A673 (cell line): ENCODE measurements around the gene ZNF678. TPM values are rescaled to one million over a fixed set of nuclear protein-coding genes. Genes with fewer than 3 reads are reported as not detected.

ENCODE experiments used
- BruUV-seq: library from RNA; stranded (reverse); fragments of 400-500 nt; replicated peaks from 2 replicates; lab custom pipeline; 2021; lab: Mats Ljungman, UMichigan
- CTCF ChIA-PET: fragments of 300-600 bp; sonication (Branson Sonifier 250); formaldehyde crosslinking; loops from one replicate; lab custom pipeline; 2022; ENCODE audit warnings: antibody characterized with exemption; lab: Charles Lee
- POLR2A ChIA-PET: fragments of 300-600 bp; sonication (Branson Sonifier 250); formaldehyde crosslinking; loops from one replicate; lab custom pipeline; 2022; ENCODE audit warnings: antibody characterized with exemption; ENCODE audit not compliant: low non-redundant PET; lab: Charles Lee
- DNase-seq: peaks from one replicate; pipeline ENCODE4 v3.0.0-alpha.2; 2015; ENCODE audit warnings: low spot score
- H3K27ac ChIP-seq: fragments of 200-600 bp; sonication (generic); 2 replicates; pipeline ENCODE4 v1.5.1; 2016; ENCODE audit warnings: mixed run types, low read depth, mild to moderate bottlenecking, mixed read lengths, antibody characterized with exemption, low read length; ENCODE audit not compliant: poor library complexity, severe bottlenecking
- H3K27me3 ChIP-seq: fragments of 200-600 bp; sonication (generic); replicated peaks from 2 replicates; pipeline ENCODE4 v1.6.1; 2017; ENCODE audit warnings: mixed run types, low read depth, mild to moderate bottlenecking, mixed read lengths, antibody characterized with exemption, low read length; ENCODE audit not compliant: insufficient read depth, poor library complexity
- H3K36me3 ChIP-seq: fragments of 200-600 bp; sonication (generic); 2 replicates; pipeline ENCODE4 v1.6.1; 2016; ENCODE audit warnings: mixed run types, mild to moderate bottlenecking, mixed read lengths, antibody characterized with exemption, low read length; ENCODE audit not compliant: insufficient read depth, poor library complexity, severe bottlenecking
- H3K4me1 ChIP-seq: fragments of 200-600 bp; sonication (generic); 2 replicates; pipeline ENCODE4 v1.6.1; 2017; ENCODE audit warnings: mixed run types, mild to moderate bottlenecking, mixed read lengths, antibody characterized with exemption, low read length; ENCODE audit not compliant: insufficient read depth, poor library complexity, severe bottlenecking
- H3K4me3 ChIP-seq: fragments of 200-600 bp; sonication (generic); 2 replicates; pipeline ENCODE4 v1.5.1; 2016; ENCODE audit warnings: low read depth, mixed run types, mild to moderate bottlenecking, mixed read lengths, low read length; ENCODE audit not compliant: poor library complexity, severe bottlenecking
- H3K9me3 ChIP-seq: fragments of 200-600 bp; sonication (generic); 2 replicates; pipeline ENCODE4 v1.6.1; 2016; ENCODE audit warnings: mixed run types, low read depth, mild to moderate bottlenecking, mixed read lengths, antibody characterized with exemption, low read length; ENCODE audit not compliant: poor library complexity, severe bottlenecking
- CTCF ChIP-seq: fragments of 300-800, 200-600 bp; sonication (generic); conservative IDR thresholded peaks from 2 replicates; pipeline ENCODE4 v1.5.1; 2017; ENCODE audit warnings: low read depth, mild to moderate bottlenecking, antibody characterized with exemption, low read length, moderate library complexity, mixed read lengths
- EZH2 ChIP-seq: fragments of 200-600 bp; sonication (generic); IDR thresholded peaks from 2 replicates; pipeline ENCODE4 v1.6.1; 2017; ENCODE audit warnings: borderline replicate concordance, low read depth, mild to moderate bottlenecking, mixed read lengths, antibody characterized with exemption, low read length; ENCODE audit not compliant: poor library complexity, severe bottlenecking
- intact Hi-C: fragments of 100-400 bp; cut with micrococcal nuclease; formaldehyde crosslinking; loops from one replicate; pipeline ENCODE4 v1.10.0; 2022; ENCODE audit not compliant: unreplicated experiment
- total RNA-seq: library from RNA; stranded (reverse); gene quantifications from 2 replicates; pipeline ENCODE4 v1.2.3, GENCODE V29; 2021

The ZNF678 gene
- total RNA-seq, 1 experiment from 2014 or later, result 10.2 TPM

GRCh38 chr1:227546059-227546458, 17.3 kb upstream of the ZNF678 start:
- H3K9me3 ChIP-seq, result no peaks in the 10 kb centered on the region
- no peaks in the 10 kb centered on the region for H3K36me3 ChIP-seq
- CTCF ChIA-PET, result no interaction called here
- DNase-seq, result no peak
- H3K4me3 ChIP-seq, result no peak overlapping the region
- POLR2A ChIA-PET, result no interaction called here
- no TSS peak for BruUV-seq
- intact Hi-C loops, result no loop called here
- no peaks in the 10 kb centered on the region for H3K27me3 ChIP-seq
- no peak overlapping the region for H3K27ac ChIP-seq
- peaks cover 4% of the 10 kb centered on the region for H3K4me1 ChIP-seq
- TF ChIP-seq CTCF, result no peak
- TF ChIP-seq EZH2, result no peak

- CTCF ChIA-PET, result no interaction called here
- Histone ChIP-seq H3K27me3 (no peaks in the 10 kb centered on the region), H3K9me3 (peaks cover under 1% of the 10 kb centered on the region), H3K4me3 (no peak overlapping the region), H3K36me3 (no peaks in the 10 kb centered on the region), H3K4me1 (peaks cover 4% of the 10 kb centered on the region), H3K27ac (no peak overlapping the region)
- TF ChIP-seq EZH2 (no peak), CTCF (no peak)
- POLR2A ChIA-PET, result no interaction called here
- BruUV-seq, result no TSS peak
- DNase-seq, result no peak
- intact Hi-C loops, result no loop called here
Observed at GRCh38 chr1:227546598-227547309, 16.6 kb upstream of the ZNF678 start.

- H3K27me3 ChIP-seq, result no peaks in the 10 kb centered on the region
- intact Hi-C loops, result no loop called here
- no peak overlapping the region for H3K4me3 ChIP-seq
- ChIA-PET POLR2A (no interaction called here), CTCF (no interaction called here)
- BruUV-seq, result no TSS peak
- no peak for DNase-seq
- TF ChIP-seq EZH2 (no peak), CTCF (no peak)
- no peak overlapping the region for H3K27ac ChIP-seq
- H3K9me3 ChIP-seq, result peaks cover 8% of the 10 kb centered on the region
- peaks cover 3% of the 10 kb centered on the region for H3K4me1 ChIP-seq
- H3K36me3 ChIP-seq, result no peaks in the 10 kb centered on the region
Observed at GRCh38 chr1:227547310-227548118, 15.8 kb upstream of the ZNF678 start.
